Caco-2 (cell line): ENCODE results near the gene MYBPC3. TPM values are rescaled to one million over a fixed set of nuclear protein-coding genes. Genes with fewer than 3 reads are reported as not detected.

Source experiments
- BruUV-seq: library from RNA; stranded (reverse); fragments of 400-500 nt; replicated peaks from 2 replicates; lab custom pipeline; 2021; lab: Mats Ljungman, UMichigan
- CTCF ChIA-PET: fragments of 300-600 bp; sonication (Branson Sonifier 250); formaldehyde crosslinking; loops from one replicate; lab custom pipeline; 2022; ENCODE audit warnings: antibody characterized with exemption; lab: Charles Lee
- POLR2A ChIA-PET: fragments of 300-600 bp; sonication (Branson Sonifier 250); formaldehyde crosslinking; loops from one replicate; lab custom pipeline; 2022; ENCODE audit warnings: antibody characterized with exemption; lab: Charles Lee
- DNase-seq, 2 experiments: peaks; one replicate each; pipeline versions ENCODE4 v3.0.0 to v3.0.0-alpha.2; 2020 to 2022
- H3K27me3 ChIP-seq: replicated peaks from 2 replicates; pipeline ENCODE4 v1.6.0; 2011; ENCODE audit warnings: low read length; ENCODE audit not compliant: control insufficient read depth, insufficient read depth
- H3K36me3 ChIP-seq: 2 replicates; pipeline ENCODE4 v1.5.1; 2011; ENCODE audit warnings: low read length; ENCODE audit not compliant: control insufficient read depth, insufficient read depth
- H3K4me1 ChIP-seq: fragments of 250-450 bp; sonication (Bioruptor Pico); 2 replicates; pipeline ENCODE4 v1.5.1; 2020; ENCODE audit warnings: mild to moderate bottlenecking
- H3K4me3 ChIP-seq: 2 replicates; pipeline ENCODE4 v1.5.1; 2011; ENCODE audit warnings: low read depth, mild to moderate bottlenecking, control low read depth, low read length
- H3K9me3 ChIP-seq: fragments of 250-450 bp; sonication (Bioruptor Pico); 2 replicates; pipeline ENCODE4 v1.5.1; 2020; ENCODE audit warnings: mild to moderate bottlenecking, moderate library complexity
- H3K27ac Mint-ChIP-seq: one replicate; pipeline ENCODE4 v1.8.0; 2022; ENCODE audit warnings: mixed read lengths; ENCODE audit not compliant: unreplicated experiment
- H3K27me3 Mint-ChIP-seq: one replicate; pipeline ENCODE4 v1.8.0; 2022; ENCODE audit warnings: mixed read lengths; ENCODE audit not compliant: insufficient read depth, unreplicated experiment
- H3K36me3 Mint-ChIP-seq: one replicate; pipeline ENCODE4 v1.8.0; 2022; ENCODE audit warnings: mild to moderate bottlenecking, mixed read lengths; ENCODE audit not compliant: insufficient read depth, unreplicated experiment
- H3K4me1 Mint-ChIP-seq: one replicate; pipeline ENCODE4 v1.8.0; 2022; ENCODE audit warnings: low read depth, mixed read lengths; ENCODE audit not compliant: unreplicated experiment
- H3K4me3 Mint-ChIP-seq: one replicate; pipeline ENCODE4 v1.8.0; 2022; ENCODE audit warnings: mild to moderate bottlenecking, moderate library complexity, mixed read lengths; ENCODE audit not compliant: unreplicated experiment
- H3K9me3 Mint-ChIP-seq: one replicate; pipeline ENCODE4 v1.8.0; 2022; ENCODE audit warnings: mixed read lengths; ENCODE audit not compliant: unreplicated experiment
- intact Hi-C: fragments of 100-400 bp; cut with micrococcal nuclease; formaldehyde crosslinking; loops from one replicate; pipeline ENCODE4 v1.10.0; 2022; ENCODE audit not compliant: unreplicated experiment
- total RNA-seq: library from RNA; stranded (reverse); gene quantifications from 2 replicates; pipeline ENCODE4 v1.2.3, GENCODE V29; 2022
- TF ChIP-seq, protein P1 (sequence below), 2 experiments: fragments of 200-600 bp in 1 of 2; IDR thresholded peaks; 1 replicate in 1 of 2; 2 replicates in 1 of 2; pipeline versions ENCODE4 v1.5.1 to v1.8.0; 2011 to 2022; ENCODE audit warnings: antibody characterized with exemption in 1 of 2, control low read depth in 1 of 2, inconsistent platforms in 1 of 2, low read depth in 1 of 2, low read length in 1 of 2, mild to moderate bottlenecking in 1 of 2, moderate library complexity in 1 of 2; ENCODE audit not compliant: insufficient read depth in 1 of 2, severe bottlenecking in 1 of 2, unreplicated experiment in 1 of 2

Gene MYBPC3
- total RNA-seq, 1 experiment from 2014 or later: not detected

DNA sequence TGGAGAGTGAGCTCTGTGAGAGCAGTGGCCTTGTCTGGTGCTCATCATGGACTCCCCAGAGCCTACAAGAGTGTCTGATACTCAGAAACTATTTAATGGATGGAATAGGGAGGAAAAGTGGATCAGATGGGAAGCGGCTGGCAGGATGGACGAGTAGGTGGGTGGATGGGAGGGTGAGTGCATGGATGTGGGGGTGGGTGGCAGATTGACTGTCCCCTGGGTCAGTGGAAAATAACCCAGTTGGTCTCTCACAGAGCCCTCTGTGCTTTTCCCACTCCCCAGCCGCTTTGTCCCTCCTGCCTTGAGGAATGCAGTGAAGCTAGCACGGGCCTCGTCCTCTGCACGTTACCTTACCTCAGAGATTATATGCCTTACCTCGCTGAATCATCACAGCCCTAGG, 19.9 kb upstream of the MYBPC3 start:
- no peaks in the 10 kb centered on the region for H3K27me3 ChIP-seq
- Mint-ChIP-seq H3K4me1 (peaks cover 7% of the 10 kb centered on the region), H3K9me3 (no peaks in the 10 kb centered on the region), H3K27me3 (no peaks in the 10 kb centered on the region), H3K4me3 (no peak overlapping the region), H3K36me3 (no peaks in the 10 kb centered on the region), H3K27ac (no peak overlapping the region)
- ChIA-PET CTCF (interaction anchor here (0.7 kb wide), 1 partner anchor 9 kb away, joined by 3 read pairs; no protein-coding TSS in a partner anchor), POLR2A (interaction anchor here (0.7 kb wide), 1 partner anchor 316 kb away, joined by 3 read pairs; no protein-coding TSS in a partner anchor)
- DNase-seq: no peak
- TF ChIP-seq, protein P1, sequence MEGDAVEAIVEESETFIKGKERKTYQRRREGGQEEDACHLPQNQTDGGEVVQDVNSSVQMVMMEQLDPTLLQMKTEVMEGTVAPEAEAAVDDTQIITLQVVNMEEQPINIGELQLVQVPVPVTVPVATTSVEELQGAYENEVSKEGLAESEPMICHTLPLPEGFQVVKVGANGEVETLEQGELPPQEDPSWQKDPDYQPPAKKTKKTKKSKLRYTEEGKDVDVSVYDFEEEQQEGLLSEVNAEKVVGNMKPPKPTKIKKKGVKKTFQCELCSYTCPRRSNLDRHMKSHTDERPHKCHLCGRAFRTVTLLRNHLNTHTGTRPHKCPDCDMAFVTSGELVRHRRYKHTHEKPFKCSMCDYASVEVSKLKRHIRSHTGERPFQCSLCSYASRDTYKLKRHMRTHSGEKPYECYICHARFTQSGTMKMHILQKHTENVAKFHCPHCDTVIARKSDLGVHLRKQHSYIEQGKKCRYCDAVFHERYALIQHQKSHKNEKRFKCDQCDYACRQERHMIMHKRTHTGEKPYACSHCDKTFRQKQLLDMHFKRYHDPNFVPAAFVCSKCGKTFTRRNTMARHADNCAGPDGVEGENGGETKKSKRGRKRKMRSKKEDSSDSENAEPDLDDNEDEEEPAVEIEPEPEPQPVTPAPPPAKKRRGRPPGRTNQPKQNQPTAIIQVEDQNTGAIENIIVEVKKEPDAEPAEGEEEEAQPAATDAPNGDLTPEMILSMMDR (IDR thresholded peaks at IDR 0.05; ENCODE audit: insufficient read depth in 1 of 2, low read depth in 1 of 2, low read length in 1 of 2, severe bottlenecking in 1 of 2, unreplicated experiment in 1 of 2): no peak
- H3K9me3 ChIP-seq: no peaks in the 10 kb centered on the region
- H3K4me1 ChIP-seq: peaks cover 4% of the 10 kb centered on the region; the same call in 1 of the 2 replicates
- intact Hi-C loops: loop anchor here (10.0 kb wide), 1 partner anchor 482 kb away; no protein-coding TSS in a partner anchor
- H3K36me3 ChIP-seq: no peaks in the 10 kb centered on the region
- no TSS peak for BruUV-seq
- no peak overlapping the region for H3K4me3 ChIP-seq

DNA sequence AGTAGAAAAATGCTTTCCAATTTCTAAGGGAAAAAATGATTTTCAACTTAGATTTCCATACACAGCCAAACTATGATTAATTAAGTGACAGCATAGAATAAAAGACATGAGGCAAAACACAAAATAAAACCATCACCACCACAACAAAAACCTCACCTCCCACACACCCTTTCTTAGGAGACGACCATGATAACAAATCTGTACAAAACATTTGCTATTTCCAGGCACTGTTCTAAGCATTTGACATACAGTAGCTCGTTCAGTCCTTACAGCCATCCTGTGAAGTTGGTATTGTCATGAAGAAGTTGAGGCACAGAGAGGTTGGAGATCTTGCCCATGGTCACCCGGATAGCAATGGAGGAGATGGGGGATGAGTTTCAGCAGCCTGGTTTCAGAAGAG, 17.2 kb upstream of the MYBPC3 start:
- ChIA-PET POLR2A (no interaction called here), CTCF (no interaction called here)
- H3K9me3 Mint-ChIP-seq: no peaks in the 10 kb centered on the region
- H3K4me1 Mint-ChIP-seq: peaks cover 7% of the 10 kb centered on the region
- no TSS peak for BruUV-seq
- no peak overlapping the region for H3K4me3 Mint-ChIP-seq
- Histone ChIP-seq H3K36me3 (no peaks in the 10 kb centered on the region), H3K4me3 (no peak overlapping the region), H3K27me3 (no peaks in the 10 kb centered on the region), H3K9me3 (no peaks in the 10 kb centered on the region), H3K4me1 (peaks cover 4% of the 10 kb centered on the region; the same call in 1 of the 2 replicates)
- H3K36me3 Mint-ChIP-seq: no peaks in the 10 kb centered on the region
- H3K27ac Mint-ChIP-seq: no peak overlapping the region
- DNase-seq: no peak
- TF ChIP-seq, protein P1 (IDR thresholded peaks at IDR 0.05; ENCODE audit: insufficient read depth in 1 of 2, low read depth in 1 of 2, low read length in 1 of 2, severe bottlenecking in 1 of 2, unreplicated experiment in 1 of 2): no peak
- intact Hi-C loops: loop anchor here (10.0 kb wide), 1 partner anchor 485 kb away; no protein-coding TSS in a partner anchor
- H3K27me3 Mint-ChIP-seq: peaks cover 3% of the 10 kb centered on the region

DNA sequence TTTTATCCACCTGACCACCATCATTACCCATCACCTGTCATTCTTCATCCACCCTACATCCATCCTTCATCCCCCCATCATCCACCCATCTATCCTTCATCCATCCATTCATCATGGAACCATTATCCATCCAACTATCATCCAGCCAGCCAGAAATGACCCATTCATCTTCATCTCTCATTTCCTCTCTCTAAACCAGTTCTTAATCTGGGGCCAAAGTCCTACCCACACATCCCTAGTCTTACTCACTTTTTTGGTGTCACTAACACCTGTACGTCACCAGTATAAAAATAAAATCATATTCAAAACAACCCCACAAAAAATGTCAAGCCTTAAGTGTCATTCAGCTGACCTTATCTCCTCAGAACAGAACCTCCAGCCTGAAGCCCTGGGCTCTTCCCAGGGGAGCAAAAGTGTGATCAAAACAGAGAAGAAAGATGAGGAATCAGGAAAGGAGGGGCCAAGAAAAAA, 13.6 kb upstream of the MYBPC3 start:
- CTCF ChIA-PET: no interaction called here
- Mint-ChIP-seq H3K27ac (no peak overlapping the region), H3K4me1 (no peaks in the 10 kb centered on the region), H3K27me3 (peaks cover 6% of the 10 kb centered on the region), H3K4me3 (no peak overlapping the region), H3K9me3 (no peaks in the 10 kb centered on the region), H3K36me3 (no peaks in the 10 kb centered on the region)
- no peaks in the 10 kb centered on the region for H3K27me3 ChIP-seq
- TF ChIP-seq, protein P1 (IDR thresholded peaks at IDR 0.05; ENCODE audit: insufficient read depth in 1 of 2, low read depth in 1 of 2, low read length in 1 of 2, severe bottlenecking in 1 of 2, unreplicated experiment in 1 of 2): no peak
- intact Hi-C loops: no loop called here
- DNase-seq: no peak
- H3K4me3 ChIP-seq: no peak overlapping the region
- H3K4me1 ChIP-seq: no peaks in the 10 kb centered on the region
- BruUV-seq: no TSS peak
- no peaks in the 10 kb centered on the region for H3K9me3 ChIP-seq
- POLR2A ChIA-PET: no interaction called here
- no peaks in the 10 kb centered on the region for H3K36me3 ChIP-seq
